ENCODE results near the gene CBLB.
"Not testable (repeated sequence)": the region's sequence is repeated elsewhere in the genome, so short reads cannot be mapped to it uniquely, and the experiment has no call there.

The CBLB gene

GRCh38 chr3:105822171-105823123 lies 46.4 kb downstream of the CBLB start:
- no peak overlapping the region for H2BK120ac ChIP-seq (ENCODE audit: low read depth, low read length)
- H3K27me3 ChIP-seq (ENCODE audit: insufficient read depth, low read length, poor library complexity), result no peaks in the 10 kb centered on the region
- H3K4me2 ChIP-seq (ENCODE audit: low read length), result no peak overlapping the region
- no peak overlapping the region for H3K18ac ChIP-seq (ENCODE audit: low read length)
- H3K9ac ChIP-seq (ENCODE audit: low read length), result no peak overlapping the region
- H3K4me3 ChIP-seq (ENCODE audit: low read length), result no peak overlapping the region
- no peaks in the 10 kb centered on the region for H3K36me3 ChIP-seq (ENCODE audit: control insufficient read depth, insufficient read depth, low read length)
- H2BK5ac ChIP-seq (ENCODE audit: low read length), result no peak overlapping the region
- H3K23ac ChIP-seq (ENCODE audit: low read length), result no peak overlapping the region
- no peak overlapping the region for H2AK5ac ChIP-seq (ENCODE audit: low read length)
- no peak overlapping the region for H3K27ac ChIP-seq (ENCODE audit: low read depth, low read length)
- H3K79me2 ChIP-seq (ENCODE audit: control insufficient read depth, insufficient read depth, low read length), result no peaks in the 10 kb centered on the region
- H4K5ac ChIP-seq (ENCODE audit: low read length), result no peak overlapping the region
- H2BK15ac ChIP-seq (replicated peaks; ENCODE audit: low read depth), result no peak overlapping the region
- DNase-seq, result no peak
- no peaks in the 10 kb centered on the region for H3K79me1 ChIP-seq (ENCODE audit: low read length)
- no peak overlapping the region for H3K56ac ChIP-seq (ENCODE audit: low read length)
- no CpG with 5 or more reads among the region's 3 CpGs for WGBS (ENCODE audit: extremely low coverage, insufficient coverage, low lambda C conversion rate)
- no peak overlapping the region for H4K8ac ChIP-seq (ENCODE audit: low read depth, low read length)
- no peak overlapping the region for H3K4ac ChIP-seq (ENCODE audit: low read depth, low read length)
- H3K4me1 ChIP-seq (ENCODE audit: control insufficient read depth, low read depth, low read length), result no peaks in the 10 kb centered on the region

- Histone ChIP-seq H3K56ac (ENCODE audit: low read length) (no peak overlapping the region), H3K36me3 (ENCODE audit: control insufficient read depth, insufficient read depth, low read length) (no peaks in the 10 kb centered on the region), H2BK120ac (ENCODE audit: low read depth, low read length) (no peak overlapping the region), H3K4me3 (ENCODE audit: low read length) (no peak overlapping the region), H3K79me1 (ENCODE audit: low read length) (no peaks in the 10 kb centered on the region), H3K27ac (ENCODE audit: low read depth, low read length) (no peak overlapping the region), H4K8ac (ENCODE audit: low read depth, low read length) (no peak overlapping the region), H2BK5ac (ENCODE audit: low read length) (no peak overlapping the region), H3K27me3 (ENCODE audit: insufficient read depth, low read length, poor library complexity) (no peaks in the 10 kb centered on the region), H3K9ac (ENCODE audit: low read length) (no peak overlapping the region), H2AK5ac (ENCODE audit: low read length) (no peak overlapping the region), H3K79me2 (ENCODE audit: control insufficient read depth, insufficient read depth, low read length) (no peaks in the 10 kb centered on the region), H3K4me2 (ENCODE audit: low read length) (no peak overlapping the region), H3K23ac (ENCODE audit: low read length) (no peak overlapping the region), H2BK15ac (replicated peaks; ENCODE audit: low read depth) (no peak overlapping the region), H3K18ac (ENCODE audit: low read length) (no peak overlapping the region), H4K5ac (ENCODE audit: low read length) (no peak overlapping the region), H3K4me1 (ENCODE audit: control insufficient read depth, low read depth, low read length) (no peaks in the 10 kb centered on the region), H3K4ac (ENCODE audit: low read depth, low read length) (no peak overlapping the region)
- no CpG with 5 or more reads among the region's 2 CpGs for WGBS (ENCODE audit: extremely low coverage, insufficient coverage, low lambda C conversion rate)
- DNase-seq, result no peak
Measured at GRCh38 chr3:105821433-105821832, 47.4 kb downstream of the CBLB start.

GRCh38 chr3:105816833-105817232 lies 52.0 kb downstream of the CBLB start:
- Histone ChIP-seq H4K8ac (ENCODE audit: low read depth, low read length) (no peak overlapping the region), H3K27me3 (ENCODE audit: insufficient read depth, low read length, poor library complexity) (no peaks in the 10 kb centered on the region), H3K27ac (ENCODE audit: low read depth, low read length) (no peak overlapping the region), H3K4me2 (ENCODE audit: low read length) (no peak overlapping the region), H3K56ac (ENCODE audit: low read length) (no peak overlapping the region), H3K4me3 (ENCODE audit: low read length) (no peak overlapping the region), H3K23ac (ENCODE audit: low read length) (no peak overlapping the region), H4K5ac (ENCODE audit: low read length) (no peak overlapping the region), H2BK5ac (ENCODE audit: low read length) (no peak overlapping the region), H3K4ac (ENCODE audit: low read depth, low read length) (no peak overlapping the region), H2BK120ac (ENCODE audit: low read depth, low read length) (no peak overlapping the region), H2AK5ac (ENCODE audit: low read length) (no peak overlapping the region), H3K18ac (ENCODE audit: low read length) (no peak overlapping the region), H3K4me1 (ENCODE audit: control insufficient read depth, low read depth, low read length) (no peaks in the 10 kb centered on the region), H2BK15ac (replicated peaks; ENCODE audit: low read depth) (no peak overlapping the region), H3K36me3 (ENCODE audit: control insufficient read depth, insufficient read depth, low read length) (no peaks in the 10 kb centered on the region), H3K79me1 (ENCODE audit: low read length) (no peaks in the 10 kb centered on the region), H3K9ac (ENCODE audit: low read length) (no peak overlapping the region), H3K79me2 (ENCODE audit: control insufficient read depth, insufficient read depth, low read length) (no peaks in the 10 kb centered on the region)
- no CpG with 5 or more reads among the region's 2 CpGs for WGBS (ENCODE audit: extremely low coverage, insufficient coverage, low lambda C conversion rate)
- DNase-seq, result no peak

- H3K79me2 ChIP-seq (ENCODE audit: control insufficient read depth, insufficient read depth, low read length); H3K18ac ChIP-seq (ENCODE audit: low read length); H2BK120ac ChIP-seq (ENCODE audit: low read depth, low read length); H3K27ac ChIP-seq (ENCODE audit: low read depth, low read length); H3K79me1 ChIP-seq (ENCODE audit: low read length); H3K4ac ChIP-seq (ENCODE audit: low read depth, low read length); H3K4me3 ChIP-seq (ENCODE audit: low read length); DNase-seq; H2AK5ac ChIP-seq (ENCODE audit: low read length); H4K5ac ChIP-seq (ENCODE audit: low read length); H3K56ac ChIP-seq (ENCODE audit: low read length); H3K27me3 ChIP-seq (ENCODE audit: insufficient read depth, low read length, poor library complexity); H3K4me1 ChIP-seq (ENCODE audit: control insufficient read depth, low read depth, low read length); H3K4me2 ChIP-seq (ENCODE audit: low read length); H2BK5ac ChIP-seq (ENCODE audit: low read length); H4K8ac ChIP-seq (ENCODE audit: low read depth, low read length); H3K36me3 ChIP-seq (ENCODE audit: control insufficient read depth, insufficient read depth, low read length); H3K23ac ChIP-seq (ENCODE audit: low read length); H3K9ac ChIP-seq (ENCODE audit: low read length); H2BK15ac ChIP-seq (replicated peaks; ENCODE audit: low read depth): not testable (repeated sequence)
- WGBS (ENCODE audit: extremely low coverage, insufficient coverage, low lambda C conversion rate), result no CpG with 5 or more reads among the region's 3 CpGs
Measured at GRCh38 chr3:105815331-105815730, 53.5 kb downstream of the CBLB start.

- Histone ChIP-seq H2BK15ac (replicated peaks; ENCODE audit: low read depth) (no peak overlapping the region), H4K8ac (ENCODE audit: low read depth, low read length) (no peak overlapping the region), H2BK120ac (ENCODE audit: low read depth, low read length) (no peak overlapping the region), H4K5ac (ENCODE audit: low read length) (no peak overlapping the region), H2BK5ac (ENCODE audit: low read length) (no peak overlapping the region), H3K4ac (ENCODE audit: low read depth, low read length) (no peak overlapping the region), H3K36me3 (ENCODE audit: control insufficient read depth, insufficient read depth, low read length) (no peaks in the 10 kb centered on the region), H3K4me2 (ENCODE audit: low read length) (no peak overlapping the region), H3K27me3 (ENCODE audit: insufficient read depth, low read length, poor library complexity) (no peaks in the 10 kb centered on the region), H3K27ac (ENCODE audit: low read depth, low read length) (no peak overlapping the region), H3K4me1 (ENCODE audit: control insufficient read depth, low read depth, low read length) (no peaks in the 10 kb centered on the region), H3K9ac (ENCODE audit: low read length) (no peak overlapping the region), H2AK5ac (ENCODE audit: low read length) (no peak overlapping the region), H3K18ac (ENCODE audit: low read length) (no peak overlapping the region), H3K79me2 (ENCODE audit: control insufficient read depth, insufficient read depth, low read length) (no peaks in the 10 kb centered on the region), H3K4me3 (ENCODE audit: low read length) (no peak overlapping the region), H3K79me1 (ENCODE audit: low read length) (no peaks in the 10 kb centered on the region), H3K23ac (ENCODE audit: low read length) (no peak overlapping the region), H3K56ac (ENCODE audit: low read length) (no peak overlapping the region)
- no peak for DNase-seq
- WGBS (ENCODE audit: extremely low coverage, insufficient coverage, low lambda C conversion rate), result no CpG with 5 or more reads among the region's 1 CpG
Measured at GRCh38 chr3:105813710-105814109, 55.1 kb downstream of the CBLB start.

GRCh38 chr3:105812194-105812586 lies 56.6 kb downstream of the CBLB start:
- H3K9ac ChIP-seq (ENCODE audit: low read length), result no peak overlapping the region
- H3K18ac ChIP-seq (ENCODE audit: low read length), result no peak overlapping the region
- DNase-seq, result no peak
- no peak overlapping the region for H2AK5ac ChIP-seq (ENCODE audit: low read length)
- no peak overlapping the region for H3K27ac ChIP-seq (ENCODE audit: low read depth, low read length)
- no peak overlapping the region for H2BK5ac ChIP-seq (ENCODE audit: low read length)
- H3K27me3 ChIP-seq (ENCODE audit: insufficient read depth, low read length, poor library complexity), result no peaks in the 10 kb centered on the region
- no peak overlapping the region for H3K56ac ChIP-seq (ENCODE audit: low read length)
- no peaks in the 10 kb centered on the region for H3K79me2 ChIP-seq (ENCODE audit: control insufficient read depth, insufficient read depth, low read length)
- no peak overlapping the region for H4K8ac ChIP-seq (ENCODE audit: low read depth, low read length)
- H2BK120ac ChIP-seq (ENCODE audit: low read depth, low read length), result no peak overlapping the region
- no peak overlapping the region for H2BK15ac ChIP-seq (replicated peaks; ENCODE audit: low read depth)
- no peaks in the 10 kb centered on the region for H3K4me1 ChIP-seq (ENCODE audit: control insufficient read depth, low read depth, low read length)
- no peaks in the 10 kb centered on the region for H3K36me3 ChIP-seq (ENCODE audit: control insufficient read depth, insufficient read depth, low read length)
- H3K23ac ChIP-seq (ENCODE audit: low read length), result no peak overlapping the region
- WGBS (ENCODE audit: extremely low coverage, insufficient coverage, low lambda C conversion rate), result no CpG with 5 or more reads among the region's 1 CpG
- no peaks in the 10 kb centered on the region for H3K79me1 ChIP-seq (ENCODE audit: low read length)
- no peak overlapping the region for H3K4ac ChIP-seq (ENCODE audit: low read depth, low read length)
- H3K4me2 ChIP-seq (ENCODE audit: low read length), result no peak overlapping the region
- H3K4me3 ChIP-seq (ENCODE audit: low read length), result no peak overlapping the region
- H4K5ac ChIP-seq (ENCODE audit: low read length), result no peak overlapping the region
